Measurements from ENCODE around the gene TMEM255A.

DNA sequence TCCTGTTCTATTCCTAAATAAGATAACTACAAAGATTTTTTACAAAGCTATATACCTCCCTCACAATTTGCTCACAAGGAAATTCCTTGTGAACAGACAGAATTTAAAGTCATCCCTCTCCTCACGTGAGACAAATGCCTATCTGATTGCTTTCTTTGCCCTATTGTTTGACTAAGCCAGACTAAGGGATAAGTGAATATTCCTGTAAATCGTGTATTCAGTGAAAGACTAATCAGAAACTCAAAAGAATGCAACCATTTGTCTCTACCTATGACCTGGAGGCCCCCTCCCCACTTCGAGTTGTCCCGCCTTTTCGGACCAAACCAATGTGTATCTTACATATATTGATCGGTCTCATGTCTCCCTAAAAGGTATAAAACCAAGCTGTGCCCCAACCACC, 76.0 kb downstream of the TMEM255A start:
- no peak for TF ChIP-seq CTCF (IDR thresholded peaks at IDR 0.05)
- TF ChIP-seq POLR2A (IDR thresholded peaks at IDR 0.05) = no peak
- TF ChIP-seq EP300 (IDR thresholded peaks at IDR 0.05) = no peak
